ENCODE measurements around the gene CHMP6. TPM values are rescaled to one million over a fixed set of nuclear protein-coding genes. Genes with fewer than 3 reads are reported as not detected.

CHMP6 gene
- total RNA-seq, 2 experiments from 2014 or later = 13.9 to 16.7 TPM

DNA sequence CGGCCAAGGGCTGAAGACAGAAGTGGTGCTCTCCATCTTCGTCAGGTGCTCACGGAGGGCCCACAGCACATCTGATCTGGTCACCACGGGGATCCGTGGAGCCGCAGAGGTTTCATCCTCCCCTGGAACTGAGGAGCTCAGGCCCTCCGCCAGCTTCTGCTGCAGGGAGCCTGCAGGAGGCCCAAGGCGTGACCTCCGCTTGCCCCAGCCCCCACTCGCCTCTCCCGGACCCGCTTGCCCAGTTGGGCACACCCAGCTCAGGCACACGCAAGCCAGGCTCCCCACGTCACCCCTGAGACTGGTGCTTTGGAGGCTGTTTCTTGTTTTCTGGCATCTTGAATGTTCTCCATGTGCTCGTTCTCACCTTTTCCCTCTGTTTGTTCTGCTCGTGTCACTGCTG is 39.4 kb upstream of the CHMP6 start:
- ChIA-PET POLR2A (no interaction called here), CTCF (no interaction called here)
- intact Hi-C loops (cut with micrococcal nuclease) = no loop called here
- ATAC-seq (no peak), DNase-seq (no peak)
- Mint-ChIP-seq H3K36me3 (ENCODE audit: low read depth) (peaks cover 10% of the 10 kb centered on the region), H3K4me3 (no peak overlapping the region), H3K4me1 (ENCODE audit: low read depth) (no peaks in the 10 kb centered on the region), H3K9me3 (no peaks in the 10 kb centered on the region), H3K27ac (no peak overlapping the region), H3K27me3 (no peaks in the 10 kb centered on the region)
- TF ChIP-seq, protein P1, sequence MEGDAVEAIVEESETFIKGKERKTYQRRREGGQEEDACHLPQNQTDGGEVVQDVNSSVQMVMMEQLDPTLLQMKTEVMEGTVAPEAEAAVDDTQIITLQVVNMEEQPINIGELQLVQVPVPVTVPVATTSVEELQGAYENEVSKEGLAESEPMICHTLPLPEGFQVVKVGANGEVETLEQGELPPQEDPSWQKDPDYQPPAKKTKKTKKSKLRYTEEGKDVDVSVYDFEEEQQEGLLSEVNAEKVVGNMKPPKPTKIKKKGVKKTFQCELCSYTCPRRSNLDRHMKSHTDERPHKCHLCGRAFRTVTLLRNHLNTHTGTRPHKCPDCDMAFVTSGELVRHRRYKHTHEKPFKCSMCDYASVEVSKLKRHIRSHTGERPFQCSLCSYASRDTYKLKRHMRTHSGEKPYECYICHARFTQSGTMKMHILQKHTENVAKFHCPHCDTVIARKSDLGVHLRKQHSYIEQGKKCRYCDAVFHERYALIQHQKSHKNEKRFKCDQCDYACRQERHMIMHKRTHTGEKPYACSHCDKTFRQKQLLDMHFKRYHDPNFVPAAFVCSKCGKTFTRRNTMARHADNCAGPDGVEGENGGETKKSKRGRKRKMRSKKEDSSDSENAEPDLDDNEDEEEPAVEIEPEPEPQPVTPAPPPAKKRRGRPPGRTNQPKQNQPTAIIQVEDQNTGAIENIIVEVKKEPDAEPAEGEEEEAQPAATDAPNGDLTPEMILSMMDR (IDR thresholded peaks at IDR 0.05) = no peak

DNA sequence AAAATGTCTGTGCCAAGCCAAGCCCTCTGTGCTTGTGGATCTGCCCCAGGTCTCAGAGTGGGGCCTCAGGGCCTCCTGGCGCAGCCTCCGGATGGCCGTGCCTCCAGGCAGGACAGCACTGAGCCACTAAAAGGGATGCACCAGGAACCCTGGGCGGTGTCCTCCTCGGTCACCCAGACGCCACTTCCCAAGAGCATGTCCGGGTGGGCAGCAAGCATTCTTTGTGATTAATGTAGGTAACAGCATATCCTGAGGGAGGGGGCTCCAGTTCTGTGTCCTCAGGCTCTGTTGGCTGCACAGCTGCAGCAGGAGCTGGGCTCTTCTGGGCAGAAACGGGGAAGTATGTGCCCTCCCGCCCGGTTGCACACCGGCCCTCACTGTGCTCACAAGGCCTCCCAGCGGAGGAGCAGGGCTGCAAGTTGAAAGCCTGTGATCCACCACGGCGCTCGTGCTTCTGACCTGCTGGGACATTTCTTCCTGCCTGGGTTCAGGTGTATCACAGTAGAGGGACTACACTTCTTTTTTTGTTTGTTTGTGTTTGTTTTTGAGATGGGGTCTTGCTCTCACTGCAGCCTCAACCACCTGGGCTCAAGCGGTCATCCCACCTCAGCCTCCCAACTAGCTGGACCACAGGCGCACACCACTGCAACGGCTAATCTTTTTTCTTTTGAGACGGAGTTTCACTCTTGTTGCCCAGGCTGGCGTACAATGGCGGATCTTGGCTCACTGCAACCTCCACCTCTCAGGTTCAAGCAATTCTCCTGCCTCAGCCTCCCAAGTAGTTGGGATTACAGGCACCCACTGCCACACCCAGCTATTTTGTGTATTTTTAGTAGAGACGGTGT is 37.9 kb upstream of the CHMP6 start:
- CTCF ChIA-PET = no interaction called here

GRCh38 chr17:80955078-80955477 is 36.6 kb upstream of the CHMP6 start:
- POLR2A ChIA-PET = no interaction called here
- no peak for ATAC-seq
- TF ChIP-seq, protein P1 (IDR thresholded peaks at IDR 0.05) = no peak

More for the DNA sequence above, 37.9 kb upstream of the CHMP6 start:
- POLR2A ChIA-PET = no interaction called here
- DNase-seq (no peak), ATAC-seq (no peak)
- TF ChIP-seq, protein P1 (IDR thresholded peaks at IDR 0.05) = no peak
- Mint-ChIP-seq H3K9me3 (no peaks in the 10 kb centered on the region), H3K4me3 (no peak overlapping the region), H3K27ac (no peak overlapping the region), H3K27me3 (no peaks in the 10 kb centered on the region), H3K4me1 (ENCODE audit: low read depth) (no peaks in the 10 kb centered on the region), H3K36me3 (ENCODE audit: low read depth) (peaks cover 4% of the 10 kb centered on the region)
- intact Hi-C loops (cut with micrococcal nuclease) = no loop called here

DNA sequence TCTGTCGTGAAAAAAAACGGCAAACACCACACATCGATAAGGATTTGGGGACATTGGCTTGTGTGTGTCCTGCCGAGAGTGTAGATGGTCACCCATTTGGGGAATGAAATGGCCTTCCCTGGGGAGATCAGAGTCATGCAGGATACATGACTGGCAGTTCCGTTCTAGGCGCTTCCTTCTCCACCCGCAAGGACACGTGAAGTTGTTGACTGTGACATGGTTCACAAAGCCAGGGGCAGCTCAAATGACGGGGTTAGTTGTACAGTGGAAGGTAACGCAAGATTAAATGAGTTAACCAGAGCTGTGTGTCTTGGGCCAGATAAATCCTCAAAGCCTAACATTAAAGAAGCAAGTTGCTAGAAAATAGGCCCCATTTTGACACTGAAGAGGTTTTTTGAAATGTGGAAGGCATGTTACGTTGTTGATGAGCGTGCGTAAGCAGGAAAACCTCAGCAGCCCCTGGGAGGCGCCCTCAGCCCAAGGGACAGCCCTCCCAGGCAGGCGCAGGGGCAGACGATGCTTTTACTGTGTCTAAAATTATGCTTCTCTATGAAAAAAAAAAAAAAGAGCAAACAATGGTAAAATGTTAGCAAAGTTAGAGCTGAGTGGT is 35.9 kb upstream of the CHMP6 start:
- Mint-ChIP-seq H3K27me3 (no peaks in the 10 kb centered on the region), H3K4me3 (no peak overlapping the region), H3K9me3 (no peaks in the 10 kb centered on the region), H3K36me3 (ENCODE audit: low read depth) (peaks cover 4% of the 10 kb centered on the region), H3K27ac (no peak overlapping the region), H3K4me1 (ENCODE audit: low read depth) (no peaks in the 10 kb centered on the region)
- ChIA-PET POLR2A (interaction anchor here (1.2 kb wide), 1 partner anchor 1437 kb away, joined by 3 read pairs; no protein-coding TSS in a partner anchor), CTCF (no interaction called here)
- TF ChIP-seq, protein P1 (IDR thresholded peaks at IDR 0.05) = no peak
- ATAC-seq (no peak), DNase-seq (no peak)
- intact Hi-C loops (cut with micrococcal nuclease) = no loop called here

More at GRCh38 chr17:80955078-80955477, 36.6 kb upstream of the CHMP6 start:
- Mint-ChIP-seq H3K27ac (no peak overlapping the region), H3K9me3 (no peaks in the 10 kb centered on the region), H3K4me1 (ENCODE audit: low read depth) (no peaks in the 10 kb centered on the region), H3K36me3 (ENCODE audit: low read depth) (peaks cover 4% of the 10 kb centered on the region), H3K27me3 (no peaks in the 10 kb centered on the region), H3K4me3 (no peak overlapping the region)
- intact Hi-C loops (cut with micrococcal nuclease) = no loop called here
- CTCF ChIA-PET = no interaction called here
- no peak for DNase-seq

Data from activated CD8-positive, alpha-beta T cell treated with anti-CD3 and anti-CD28 coated beads for 36 hours (primary cell).